Fibroblast of gingiva (primary cell): ENCODE measurements around the gene TMEM183A.
A peak's percentile ranks its signal among the peaks of the same experiment; 100 is the strongest.

ENCODE experiments used
- DNase-seq: peaks from one replicate; pipeline ENCODE4 v3.0.0-alpha.2; 2011; ENCODE audit warnings: low read depth

The TMEM183A gene

DNA sequence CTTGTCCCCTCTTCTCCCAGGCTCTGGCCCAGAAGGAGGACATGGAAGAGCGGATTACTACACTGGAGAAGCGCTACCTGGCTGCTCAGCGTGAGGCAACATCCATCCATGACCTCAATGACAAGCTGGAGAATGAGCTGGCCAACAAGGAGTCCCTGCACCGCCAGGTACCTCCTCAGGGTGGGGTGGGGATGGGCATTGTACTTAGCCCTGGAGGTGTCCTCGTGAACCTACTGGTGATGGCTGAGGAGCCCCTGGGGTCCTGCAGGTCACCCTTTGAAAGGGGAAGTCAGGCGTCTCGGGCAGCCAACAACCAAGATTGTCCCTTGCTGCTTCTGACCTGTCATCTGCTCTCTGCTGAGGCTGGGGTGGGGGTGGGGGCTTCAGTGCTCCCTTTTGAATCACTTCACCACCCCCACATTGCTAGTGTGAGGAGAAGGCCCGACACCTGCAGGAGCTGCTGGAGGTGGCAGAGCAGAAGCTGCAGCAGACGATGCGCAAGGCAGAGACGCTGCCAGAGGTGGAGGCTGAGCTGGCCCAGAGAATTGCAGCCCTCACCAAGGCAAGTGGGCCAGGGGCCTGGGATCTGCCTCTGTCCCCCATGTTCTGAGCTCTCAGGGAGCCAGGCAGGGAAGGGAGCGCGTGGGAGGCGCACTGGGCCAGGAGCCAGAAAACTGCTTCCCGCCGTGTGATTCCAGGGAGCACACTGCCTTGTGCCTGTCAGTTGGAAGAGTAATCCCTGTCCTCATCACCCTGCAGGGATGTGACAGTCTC lies 38.8 kb downstream of the TMEM183A start:
- DNase-seq = no peak

- DNase-seq = peak; percentile 32
Measured at GRCh38 chr1:203046984-203047630, 39.9 kb downstream of the TMEM183A start.

DNA sequence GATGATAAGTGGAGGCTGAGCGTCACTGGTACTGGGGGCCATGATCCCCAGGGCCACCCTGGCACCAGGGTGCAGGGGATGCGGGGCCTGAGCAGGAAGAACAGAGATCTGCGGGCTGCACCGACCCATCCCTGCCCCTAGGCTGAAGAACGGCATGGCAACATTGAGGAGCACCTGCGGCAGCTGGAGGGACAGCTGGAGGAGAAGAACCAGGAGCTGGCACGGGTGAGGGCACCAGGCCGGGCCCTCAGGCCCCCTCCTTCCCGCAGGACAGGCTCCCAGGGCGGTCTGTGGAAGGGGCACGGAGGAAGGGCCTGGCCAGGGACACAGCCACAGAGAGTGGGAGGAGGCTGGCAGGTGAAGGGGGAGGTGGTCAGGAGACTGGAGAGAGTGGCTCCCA lies 40.9 kb downstream of the TMEM183A start:
- DNase-seq = no peak

DNA sequence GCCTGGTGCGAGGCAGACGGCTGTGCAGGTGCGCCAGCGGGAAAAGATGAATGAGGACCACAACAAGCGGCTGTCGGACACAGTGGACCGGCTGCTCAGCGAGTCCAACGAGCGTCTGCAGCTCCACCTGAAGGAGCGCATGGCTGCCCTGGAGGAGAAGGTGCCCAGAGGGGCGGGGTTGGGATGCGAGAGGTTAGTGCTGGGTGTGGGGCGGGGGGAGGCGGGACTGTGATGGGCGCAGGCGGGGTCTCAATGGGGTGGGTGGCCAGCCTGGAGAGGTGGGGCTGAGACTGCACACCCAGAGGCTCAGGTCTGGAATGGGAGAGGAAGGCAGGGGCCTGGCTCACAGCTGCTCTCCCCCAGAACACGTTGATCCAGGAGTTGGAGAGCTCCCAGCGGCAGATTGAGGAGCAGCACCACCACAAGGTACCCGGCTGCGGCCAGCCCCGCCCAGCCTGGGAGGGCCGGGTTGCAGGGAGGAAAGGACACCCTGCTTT lies 41.4 kb downstream of the TMEM183A start:
- DNase-seq = no peak

DNA sequence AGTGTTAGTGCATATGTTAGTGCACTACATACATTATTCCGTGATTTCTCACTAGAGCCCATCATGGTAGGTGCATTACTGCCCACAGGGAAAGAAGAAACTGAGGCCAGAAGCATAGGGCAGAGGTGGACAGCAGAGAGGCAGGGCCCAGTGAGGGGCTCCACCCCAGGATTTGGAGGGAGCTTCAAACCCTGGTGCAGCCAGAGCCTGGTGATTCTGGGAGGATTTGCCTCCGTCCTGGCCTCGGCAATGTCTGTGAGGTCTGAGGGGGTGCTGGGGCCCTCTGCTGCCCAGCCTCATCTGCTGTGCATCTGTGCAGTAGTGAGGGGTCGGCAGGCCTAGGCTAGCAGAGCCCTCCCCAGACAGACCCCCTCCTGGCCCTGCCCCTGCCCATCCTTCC lies 41.9 kb downstream of the TMEM183A start:
- no peak for DNase-seq

DNA sequence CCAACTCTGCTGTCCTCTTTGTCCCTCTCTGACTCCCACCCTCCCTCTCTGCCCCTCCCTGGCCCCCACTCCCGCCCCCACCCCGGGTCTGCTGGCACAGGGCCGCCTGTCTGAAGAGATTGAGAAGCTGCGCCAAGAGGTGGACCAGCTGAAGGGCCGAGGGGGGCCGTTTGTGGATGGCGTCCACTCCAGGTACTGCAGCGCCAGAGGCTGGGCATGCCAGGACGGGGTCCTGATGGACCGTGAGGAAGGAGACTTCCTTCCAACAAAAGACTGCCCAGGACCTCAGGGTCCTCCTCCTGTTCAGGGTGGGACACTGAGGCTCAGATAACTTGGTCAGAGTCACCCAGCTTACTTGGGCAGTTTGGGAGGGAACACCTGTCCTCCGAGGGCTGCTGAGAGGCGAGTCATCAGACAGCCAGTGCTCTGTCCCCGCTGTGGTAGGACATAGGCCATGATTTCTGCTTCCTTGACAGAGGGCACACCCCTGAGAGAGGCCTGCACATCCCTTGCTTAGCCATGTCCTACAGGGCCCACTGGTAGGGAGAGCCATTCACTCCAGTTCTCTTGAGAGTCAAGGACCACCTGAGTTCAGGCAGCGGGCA lies 42.5 kb downstream of the TMEM183A start:
- DNase-seq = no peak

GRCh38 chr1:203050826-203051225 lies 43.7 kb downstream of the TMEM183A start:
- no peak for DNase-seq

GRCh38 chr1:203051841-203052324 lies 44.7 kb downstream of the TMEM183A start:
- no peak for DNase-seq

DNA sequence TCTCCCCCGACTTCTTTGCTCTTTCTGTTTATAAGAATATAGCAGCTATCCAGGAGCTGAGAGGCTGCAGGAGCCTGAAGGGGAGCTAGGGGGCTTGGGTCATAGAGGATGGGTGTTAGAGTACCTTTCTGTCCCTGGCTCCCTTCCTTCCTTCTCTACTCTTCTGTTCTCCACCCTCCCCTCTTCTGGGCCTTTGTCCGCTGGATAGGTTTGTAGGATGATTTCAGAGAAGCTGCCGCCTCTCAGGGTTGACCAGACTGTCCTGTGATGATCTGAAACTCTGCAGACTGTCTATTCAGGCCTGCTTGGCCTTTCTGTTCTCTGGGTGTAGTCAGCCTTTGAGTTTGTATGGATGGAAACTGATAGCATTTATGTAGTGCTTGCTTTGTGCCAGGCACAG lies 45.4 kb downstream of the TMEM183A start:
- no peak for DNase-seq

- no peak for DNase-seq
Measured at GRCh38 chr1:203054184-203054583, 47.0 kb downstream of the TMEM183A start.

GRCh38 chr1:203054642-203055041 lies 47.5 kb downstream of the TMEM183A start:
- no peak for DNase-seq

DNA sequence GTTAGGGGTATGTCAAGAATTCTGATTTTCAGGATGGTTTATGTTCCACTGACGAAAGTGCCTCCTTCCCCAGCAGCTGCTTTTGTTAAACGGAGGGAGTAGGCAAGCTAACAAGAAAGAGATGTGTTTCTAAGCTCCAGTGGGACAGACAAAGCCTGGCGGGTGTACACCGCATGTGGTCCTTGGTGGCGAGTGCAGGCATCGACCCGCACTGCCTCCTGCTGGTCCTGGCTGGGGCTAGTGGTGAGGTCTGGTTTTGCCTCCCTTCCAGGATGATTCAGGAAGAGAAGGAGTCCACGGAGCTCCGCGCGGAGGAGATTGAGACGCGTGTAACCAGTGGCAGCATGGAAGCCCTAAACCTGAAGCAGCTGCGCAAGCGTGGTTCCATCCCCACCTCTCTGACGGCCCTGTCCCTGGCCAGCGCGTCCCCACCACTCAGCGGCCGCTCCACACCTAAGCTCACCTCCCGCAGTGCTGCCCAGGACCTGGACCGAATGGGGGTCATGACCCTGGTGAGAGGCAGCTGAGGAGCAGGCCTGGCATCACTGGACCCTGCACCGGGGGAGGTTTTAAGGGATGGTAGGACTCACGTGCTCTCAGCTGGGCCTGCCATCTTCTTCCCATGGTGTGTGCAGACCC lies 48.1 kb downstream of the TMEM183A start:
- DNase-seq = no peak

DNA sequence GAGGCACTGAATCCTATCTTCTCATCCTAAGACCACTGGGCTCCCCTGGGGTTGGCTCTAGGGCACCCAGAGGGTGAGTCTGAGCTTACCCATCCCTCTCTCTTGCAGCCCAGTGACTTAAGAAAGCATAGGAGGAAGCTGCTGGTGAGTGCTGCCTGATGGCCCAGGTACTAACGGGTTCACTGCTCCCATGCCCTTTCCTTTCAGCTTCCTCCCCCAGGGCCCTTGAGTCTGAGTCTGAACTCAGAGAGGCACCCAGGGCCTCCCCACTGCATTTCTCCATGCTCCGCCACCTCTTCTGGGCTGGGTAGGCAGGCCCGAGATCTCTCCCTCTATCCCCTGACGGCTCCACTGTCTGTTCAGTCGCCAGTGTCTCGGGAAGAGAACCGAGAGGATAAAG lies 48.8 kb downstream of the TMEM183A start:
- no peak for DNase-seq

- no peak for DNase-seq
Measured at GRCh38 chr1:203056516-203056915, 49.3 kb downstream of the TMEM183A start.

- peak; percentile 17 for DNase-seq
Measured at GRCh38 chr1:203057911-203058675, 50.9 kb downstream of the TMEM183A start.

DNA sequence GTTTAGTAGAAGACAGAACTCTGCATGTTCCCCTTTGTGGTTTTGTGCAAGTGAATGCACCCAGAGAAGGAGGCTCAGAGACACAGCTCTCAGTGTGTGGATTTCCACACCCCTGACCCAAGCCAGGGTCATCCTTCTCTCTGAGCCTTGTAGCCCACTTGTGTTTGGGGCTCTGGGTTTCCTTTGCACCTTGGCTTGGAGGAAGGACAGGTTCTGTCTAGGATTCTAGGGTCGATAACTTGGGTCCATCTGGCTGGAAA lies 51.4 kb downstream of the TMEM183A start:
- DNase-seq = no peak

- DNase-seq = no peak
Measured at GRCh38 chr1:203059485-203059884, 52.3 kb downstream of the TMEM183A start.

DNA sequence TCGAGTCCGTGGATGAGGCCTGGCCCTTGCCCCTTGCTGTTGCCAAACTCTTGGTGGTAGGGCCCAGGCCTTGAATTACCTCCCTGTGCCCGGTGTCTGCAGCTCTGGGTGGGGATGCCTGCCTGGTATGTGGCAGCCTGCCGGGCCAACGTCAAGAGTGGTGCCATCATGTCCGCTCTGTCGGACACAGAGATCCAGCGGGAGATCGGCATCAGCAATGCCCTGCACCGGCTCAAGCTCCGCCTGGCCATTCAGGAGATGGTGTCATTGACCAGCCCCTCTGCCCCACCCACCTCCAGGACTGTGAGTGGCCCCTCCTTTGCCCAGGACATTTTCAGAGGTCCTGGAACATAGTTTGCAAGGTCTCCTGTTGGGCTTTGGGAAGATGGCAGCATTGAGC lies 52.9 kb downstream of the TMEM183A start:
- DNase-seq = no peak

- no peak for DNase-seq
Measured at GRCh38 chr1:203063287-203063686, 56.1 kb downstream of the TMEM183A start.

- DNase-seq = no peak
Measured at GRCh38 chr1:203065191-203065590, 58.0 kb downstream of the TMEM183A start.

DNA sequence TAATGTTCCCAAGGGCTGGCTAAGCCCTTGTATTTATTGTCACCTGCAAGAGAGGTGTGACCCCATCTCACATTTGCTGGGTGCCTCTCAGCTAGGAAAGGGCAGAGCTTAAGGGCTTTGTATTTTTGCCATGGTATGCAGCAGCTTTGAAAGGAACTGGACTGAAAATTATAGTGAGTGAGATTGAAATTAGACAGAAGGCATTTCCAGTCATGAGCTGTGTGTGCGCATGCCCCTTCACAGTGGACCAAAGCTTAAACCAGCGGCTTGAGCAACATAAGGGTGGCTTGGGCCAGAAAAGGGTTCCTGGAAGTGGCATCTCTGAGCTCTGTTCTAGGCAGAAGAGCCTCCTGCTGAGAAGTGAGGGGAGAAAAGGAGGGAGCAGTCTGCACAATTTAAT lies 58.8 kb downstream of the TMEM183A start:
- no peak for DNase-seq

DNA sequence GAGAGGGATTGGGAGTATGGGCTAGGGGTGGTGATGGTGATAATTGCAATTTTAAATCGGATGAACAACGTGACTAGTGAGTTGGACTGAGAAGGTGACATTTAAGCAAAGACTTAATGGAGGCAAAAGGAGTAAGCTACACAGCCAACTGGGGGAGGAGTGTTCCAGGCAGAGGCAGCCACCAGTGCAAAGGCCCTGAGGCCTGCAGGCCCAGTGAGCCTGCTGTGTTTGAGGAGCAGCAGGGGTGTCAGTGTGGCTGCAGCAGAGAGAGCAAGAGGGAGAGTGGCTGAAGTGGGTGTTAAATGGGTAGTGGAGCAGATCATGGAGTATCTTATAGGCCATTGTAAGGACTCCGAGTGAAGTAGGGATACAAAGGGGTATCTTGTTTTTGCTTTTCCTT lies 59.8 kb downstream of the TMEM183A start:
- no peak for DNase-seq
